ENCODE results near the gene EFCAB14. TPM values are rescaled to one million over a fixed set of nuclear protein-coding genes. Genes with fewer than 3 reads are reported as not detected.

EFCAB14 gene
- total and polyA plus RNA-seq, 9 of the 15 experiments (the other 6 are each of a cell fraction or from before 2014, with no cell fraction given): 7.3 to 49.0 (median 37.3) TPM

DNA sequence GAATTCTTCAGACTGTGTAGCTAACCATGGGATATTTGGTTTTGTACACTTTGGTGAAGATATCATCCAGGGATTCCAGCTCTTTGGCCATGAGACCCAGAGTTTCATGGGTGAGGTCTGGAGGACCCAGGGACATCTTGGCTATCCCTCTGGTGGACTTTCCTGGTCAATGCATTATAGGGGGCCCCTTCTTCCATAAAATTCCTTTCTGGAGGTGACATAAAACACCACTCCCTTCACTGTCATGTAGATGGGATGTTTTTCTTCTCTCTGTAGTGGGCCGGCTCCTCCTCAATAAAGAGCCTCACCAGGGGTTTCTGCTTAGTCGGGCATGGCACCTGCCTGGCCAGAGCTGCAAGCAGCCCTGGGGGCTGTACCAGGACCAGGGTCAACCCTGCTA, 52.9 kb downstream of the EFCAB14 start:
- H3K36me3 ChIP-seq (ENCODE audit: control insufficient read depth, insufficient read depth, low read length): peaks cover 12% of the 10 kb centered on the region
- H3K27me3 ChIP-seq (ENCODE audit: control insufficient read depth in 2 of 2, insufficient read depth in 2 of 2, low read length in 2 of 2): no peaks in the 10 kb centered on the region
- no peaks in the 10 kb centered on the region for H3K9me3 ChIP-seq (replicated peaks; ENCODE audit: control insufficient read depth, insufficient read depth, low read depth, low read length)
- ChIA-PET POLR2A (interaction anchor here (0.7 to 1.6 kb wide), 7 partner anchors 10 to 305 kb away, joined by 3 to 5 read pairs (median 3); no protein-coding TSS in a partner anchor), CTCF (ENCODE audit: low intra/inter-chr PET ratio) (no interaction called here)
- H3K9ac ChIP-seq (ENCODE audit: insufficient read depth in 1 of 2, low read depth in 2 of 2, low read length in 2 of 2): no peak overlapping the region
- FAIRE-seq (no peak), ATAC-seq (no peak), DNase-seq (ENCODE audit: extremely low read depth in 1 of 4, low spot score in 3 of 4) (no peak)
- H3K4me2 ChIP-seq (ENCODE audit: insufficient read depth, low read length): no peak overlapping the region
- no peak overlapping the region for H3K4me3 ChIP-seq
- no peaks in the 10 kb centered on the region for H3K9me1 ChIP-seq (ENCODE audit: control insufficient read depth, insufficient read depth, low read length)
- no peak overlapping the region for H2AFZ ChIP-seq (ENCODE audit: low read depth, low read length)
- H3K27ac ChIP-seq (ENCODE audit: extremely low read depth, low read depth, low read length): no peak overlapping the region
- no peaks in the 10 kb centered on the region for H4K20me1 ChIP-seq (replicated peaks; ENCODE audit: control insufficient read depth, insufficient read depth, low read length)
- intact Hi-C loops (cut with micrococcal nuclease) (no loop called here), in situ Hi-C loops (cut with MboI) (no loop called here)
- H3K79me2 ChIP-seq (ENCODE audit: control insufficient read depth, insufficient read depth, low read length): peaks cover 13% of the 10 kb centered on the region
- BruUV-seq (replicated peaks): no TSS peak
- 71% methylated on average over 2 of the region's 2 CpGs for WGBS (ENCODE audit: insufficient coverage, low coverage, missing lambda C conversion rate)
- peaks cover 9 to 13% of the 10 kb centered on the region in 2 experiments; a peak in 3 of 5 replicates for H3K4me1 ChIP-seq (replicated peaks in 1 of 2; ENCODE audit: control insufficient read depth in 2 of 2, insufficient read depth in 2 of 2, low read length in 2 of 2)
- TF ChIP-seq, protein P1, sequence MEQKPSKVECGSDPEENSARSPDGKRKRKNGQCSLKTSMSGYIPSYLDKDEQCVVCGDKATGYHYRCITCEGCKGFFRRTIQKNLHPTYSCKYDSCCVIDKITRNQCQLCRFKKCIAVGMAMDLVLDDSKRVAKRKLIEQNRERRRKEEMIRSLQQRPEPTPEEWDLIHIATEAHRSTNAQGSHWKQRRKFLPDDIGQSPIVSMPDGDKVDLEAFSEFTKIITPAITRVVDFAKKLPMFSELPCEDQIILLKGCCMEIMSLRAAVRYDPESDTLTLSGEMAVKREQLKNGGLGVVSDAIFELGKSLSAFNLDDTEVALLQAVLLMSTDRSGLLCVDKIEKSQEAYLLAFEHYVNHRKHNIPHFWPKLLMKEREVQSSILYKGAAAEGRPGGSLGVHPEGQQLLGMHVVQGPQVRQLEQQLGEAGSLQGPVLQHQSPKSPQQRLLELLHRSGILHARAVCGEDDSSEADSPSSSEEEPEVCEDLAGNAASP (IDR thresholded peaks at IDR 0.05): no peak
- TF ChIP-seq SETDB1 (IDR thresholded peaks at IDR 0.05; ENCODE audit: low read length) (no peak), EP300 (IDR thresholded peaks at IDR 0.05; ENCODE audit: low read length) (no peak), PYGO2 (tag; IDR thresholded peaks at IDR 0.05) (no peak)
- TF ChIP-seq, protein P2, sequence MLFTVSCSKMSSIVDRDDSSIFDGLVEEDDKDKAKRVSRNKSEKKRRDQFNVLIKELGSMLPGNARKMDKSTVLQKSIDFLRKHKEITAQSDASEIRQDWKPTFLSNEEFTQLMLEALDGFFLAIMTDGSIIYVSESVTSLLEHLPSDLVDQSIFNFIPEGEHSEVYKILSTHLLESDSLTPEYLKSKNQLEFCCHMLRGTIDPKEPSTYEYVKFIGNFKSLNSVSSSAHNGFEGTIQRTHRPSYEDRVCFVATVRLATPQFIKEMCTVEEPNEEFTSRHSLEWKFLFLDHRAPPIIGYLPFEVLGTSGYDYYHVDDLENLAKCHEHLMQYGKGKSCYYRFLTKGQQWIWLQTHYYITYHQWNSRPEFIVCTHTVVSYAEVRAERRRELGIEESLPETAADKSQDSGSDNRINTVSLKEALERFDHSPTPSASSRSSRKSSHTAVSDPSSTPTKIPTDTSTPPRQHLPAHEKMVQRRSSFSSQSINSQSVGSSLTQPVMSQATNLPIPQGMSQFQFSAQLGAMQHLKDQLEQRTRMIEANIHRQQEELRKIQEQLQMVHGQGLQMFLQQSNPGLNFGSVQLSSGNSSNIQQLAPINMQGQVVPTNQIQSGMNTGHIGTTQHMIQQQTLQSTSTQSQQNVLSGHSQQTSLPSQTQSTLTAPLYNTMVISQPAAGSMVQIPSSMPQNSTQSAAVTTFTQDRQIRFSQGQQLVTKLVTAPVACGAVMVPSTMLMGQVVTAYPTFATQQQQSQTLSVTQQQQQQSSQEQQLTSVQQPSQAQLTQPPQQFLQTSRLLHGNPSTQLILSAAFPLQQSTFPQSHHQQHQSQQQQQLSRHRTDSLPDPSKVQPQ (CRISPR knock-in tag; IDR thresholded peaks at IDR 0.05; ENCODE audit: borderline replicate concordance): no peak
- TF ChIP-seq, protein P3, sequence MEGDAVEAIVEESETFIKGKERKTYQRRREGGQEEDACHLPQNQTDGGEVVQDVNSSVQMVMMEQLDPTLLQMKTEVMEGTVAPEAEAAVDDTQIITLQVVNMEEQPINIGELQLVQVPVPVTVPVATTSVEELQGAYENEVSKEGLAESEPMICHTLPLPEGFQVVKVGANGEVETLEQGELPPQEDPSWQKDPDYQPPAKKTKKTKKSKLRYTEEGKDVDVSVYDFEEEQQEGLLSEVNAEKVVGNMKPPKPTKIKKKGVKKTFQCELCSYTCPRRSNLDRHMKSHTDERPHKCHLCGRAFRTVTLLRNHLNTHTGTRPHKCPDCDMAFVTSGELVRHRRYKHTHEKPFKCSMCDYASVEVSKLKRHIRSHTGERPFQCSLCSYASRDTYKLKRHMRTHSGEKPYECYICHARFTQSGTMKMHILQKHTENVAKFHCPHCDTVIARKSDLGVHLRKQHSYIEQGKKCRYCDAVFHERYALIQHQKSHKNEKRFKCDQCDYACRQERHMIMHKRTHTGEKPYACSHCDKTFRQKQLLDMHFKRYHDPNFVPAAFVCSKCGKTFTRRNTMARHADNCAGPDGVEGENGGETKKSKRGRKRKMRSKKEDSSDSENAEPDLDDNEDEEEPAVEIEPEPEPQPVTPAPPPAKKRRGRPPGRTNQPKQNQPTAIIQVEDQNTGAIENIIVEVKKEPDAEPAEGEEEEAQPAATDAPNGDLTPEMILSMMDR (IDR thresholded peaks at IDR 0.05 in 2 of 3, conservative IDR thresholded peaks at IDR 0.05 in 1 of 3; ENCODE audit: insufficient read depth in 2 of 3, low read depth in 1 of 3, low read length in 3 of 3): peak in 1 of 3 experiments; percentile 4; a peak in 1 of 6 replicates

Measured in K562 (cell line).